Naive thymus-derived CD8-positive, alpha-beta T cell (primary cell): ENCODE results near the gene KIF1B. TPM values are rescaled to one million over a fixed set of nuclear protein-coding genes. Genes with fewer than 3 reads are reported as not detected.
"Not testable (repeated sequence)": the region's sequence is repeated elsewhere in the genome, so short reads cannot be mapped to it uniquely, and the experiment has no call there.

Experiments used
- ATAC-seq, 2 donors: fragments of 150-1000 bp; cut with Tn5 transposase in 1 of 2; sonication (Bioruptor Pico), chemical (Tn5 transposase) in 1 of 2; 1 replicate in 1 of 2; 2 replicates in 1 of 2; pipeline ENCODE4 v1.10.0; 2021; ENCODE audit warnings: mild to moderate bottlenecking in 2 of 2, moderate library complexity in 2 of 2
- POLR2A ChIA-PET: fragments of 350-600 bp; sonication (Branson Sonifier 250); formaldehyde crosslinking; loops from one replicate; lab custom pipeline; 2021; ENCODE audit warnings: antibody characterized with exemption; lab: Charles Lee
- DNase-seq, 10 donors: peaks; one replicate each; pipeline versions ENCODE4 v3.0.0 to v3.0.0-alpha.2; 2020 to 2022
- H3K27ac Mint-ChIP-seq, 10 donors: one replicate each; pipeline ENCODE4 v1.8.0; 2020 to 2022; ENCODE audit warnings: mild to moderate bottlenecking in 10 of 10, mixed read lengths in 10 of 10, moderate library complexity in 4 of 10, inconsistent platforms in 1 of 10
- H3K27me3 Mint-ChIP-seq, 5 donors: one replicate each; pipeline ENCODE4 v1.8.0; 2021 to 2022; ENCODE audit warnings: mixed read lengths in 5 of 5
- H3K36me3 Mint-ChIP-seq, 3 donors: one replicate each; pipeline ENCODE4 v1.8.0; 2020 to 2022; ENCODE audit warnings: mixed read lengths in 3 of 3, mild to moderate bottlenecking in 2 of 3, inconsistent platforms in 1 of 3
- H3K4me1 Mint-ChIP-seq, 4 donors: one replicate each; pipeline ENCODE4 v1.8.0; 2021 to 2022; ENCODE audit warnings: mixed read lengths in 4 of 4
- H3K4me3 Mint-ChIP-seq, 10 donors: one replicate each; pipeline ENCODE4 v1.8.0; 2020 to 2022; ENCODE audit warnings: mild to moderate bottlenecking in 10 of 10, mixed read lengths in 10 of 10, moderate library complexity in 6 of 10, inconsistent platforms in 1 of 10
- H3K9me3 Mint-ChIP-seq, 9 donors: one replicate each; pipeline ENCODE4 v1.8.0; 2020 to 2022; ENCODE audit warnings: mixed read lengths in 9 of 9, mild to moderate bottlenecking in 3 of 9, inconsistent platforms in 1 of 9, moderate library complexity in 1 of 9
- polyA plus RNA-seq, 3 donors: library from polyadenylated mRNA; unstranded; fragments of 300-500 nt; fragmentation: Illumina TruSeq; gene quantifications; one replicate each; pipeline ENCODE4 v1.2.3, GENCODE V29; 2021
- total RNA-seq, 8 experiments: library from RNA in 2 of 8; stranded (reverse) in 2 of 8; gene quantifications; one replicate each; pipeline ENCODE4 v1.2.3 and lab custom pipeline; 2021 to 2026

Gene KIF1B
- total and polyA plus RNA-seq, 5 experiments from 2014 or later: 0.70 to 11.4 (median 2.1) TPM

- H3K9me3 Mint-ChIP-seq, H3K4me3 Mint-ChIP-seq, H3K27me3 Mint-ChIP-seq, ATAC-seq, DNase-seq, H3K27ac Mint-ChIP-seq: not testable (repeated sequence)
- POLR2A ChIA-PET: interaction anchor here (0.6 kb wide), 1 partner anchor 807 kb away, joined by 5 read pairs; no protein-coding TSS in a partner anchor
- Mint-ChIP-seq H3K36me3 (peaks cover 0 to 63% (median 21%) of the 10 kb centered on the region in 3 donors), H3K4me1 (peaks cover 0 to 10% (median 4%) of the 10 kb centered on the region in 4 donors)
These were observed 208.4 kb downstream of the KIF1B start for GRCh38 chr1:10418741-10419140.

- Mint-ChIP-seq H3K36me3 (peaks cover 0 to 57% (median 21%) of the 10 kb centered on the region in 3 donors), H3K4me1 (peaks cover 0 to 9% (median 4%) of the 10 kb centered on the region in 4 donors), H3K27me3 (no peaks in the 10 kb centered on the region), H3K9me3 (no peaks in the 10 kb centered on the region), H3K27ac (peak overlapping the region in 1 of 10 donors; percentile 34), H3K4me3 (no peak overlapping the region)
- POLR2A ChIA-PET: no interaction called here
- no peak for DNase-seq
- no peak for ATAC-seq
These were observed 209.0 kb downstream of the KIF1B start for GRCh38 chr1:10419351-10419750.

- no peaks in the 10 kb centered on the region for H3K27me3 Mint-ChIP-seq
- no peak overlapping the region for H3K4me3 Mint-ChIP-seq
- H3K36me3 Mint-ChIP-seq: peaks cover 0 to 39% (median 18%) of the 10 kb centered on the region in 3 donors
- H3K4me1 Mint-ChIP-seq: no peaks in the 10 kb centered on the region
- H3K9me3 Mint-ChIP-seq: no peaks in the 10 kb centered on the region
- no peak for DNase-seq
- H3K27ac Mint-ChIP-seq: peak overlapping the region in 1 of 10 donors; percentile 33
- POLR2A ChIA-PET: no interaction called here
- ATAC-seq: no peak
These were observed 211.3 kb downstream of the KIF1B start for GRCh38 chr1:10421637-10422036.

- no peak overlapping the region for H3K27ac Mint-ChIP-seq
- ATAC-seq (no peak), DNase-seq (no peak)
- POLR2A ChIA-PET: no interaction called here
- H3K36me3 Mint-ChIP-seq: peaks cover 0 to 17% (median 14%) of the 10 kb centered on the region in 3 donors
- peaks cover 0 to 9% (median 2%) of the 10 kb centered on the region in 4 donors for H3K4me1 Mint-ChIP-seq
- H3K9me3 Mint-ChIP-seq: no peaks in the 10 kb centered on the region
- H3K27me3 Mint-ChIP-seq: no peaks in the 10 kb centered on the region
- no peak overlapping the region for H3K4me3 Mint-ChIP-seq
These were observed 213.7 kb downstream of the KIF1B start for GRCh38 chr1:10424034-10424433.

- no peak for ATAC-seq
- H3K4me1 Mint-ChIP-seq: peaks cover 0 to 9% (median 2%) of the 10 kb centered on the region in 4 donors
- H3K27me3 Mint-ChIP-seq: no peaks in the 10 kb centered on the region
- no peak for DNase-seq
- no peaks in the 10 kb centered on the region for H3K9me3 Mint-ChIP-seq
- no peak overlapping the region for H3K4me3 Mint-ChIP-seq
- POLR2A ChIA-PET: no interaction called here
- peaks cover 0 to 10% (median 7%) of the 10 kb centered on the region in 3 donors for H3K36me3 Mint-ChIP-seq
- H3K27ac Mint-ChIP-seq: no peak overlapping the region
These were observed 214.3 kb downstream of the KIF1B start for GRCh38 chr1:10424651-10425050.

- ATAC-seq, H3K9me3 Mint-ChIP-seq, H3K4me3 Mint-ChIP-seq, H3K27me3 Mint-ChIP-seq, DNase-seq, H3K27ac Mint-ChIP-seq, H3K36me3 Mint-ChIP-seq, POLR2A ChIA-PET: not testable (repeated sequence)
- H3K4me1 Mint-ChIP-seq: peaks cover 3 to 17% (median 11%) of the 10 kb centered on the region in 4 donors
These were observed 215.6 kb downstream of the KIF1B start for GRCh38 chr1:10425826-10426534.

GRCh38 chr1:10426535-10426848, 216.1 kb downstream of the KIF1B start:
- ATAC-seq, H3K27me3 Mint-ChIP-seq, POLR2A ChIA-PET, H3K36me3 Mint-ChIP-seq, H3K27ac Mint-ChIP-seq, H3K4me3 Mint-ChIP-seq, DNase-seq, H3K9me3 Mint-ChIP-seq: not testable (repeated sequence)
- H3K4me1 Mint-ChIP-seq: peaks cover 3 to 22% (median 13%) of the 10 kb centered on the region in 4 donors

- Mint-ChIP-seq H3K27ac (peak overlapping the region in 3 of 10 donors; percentile 15 to 52 (median 45)), H3K4me3 (peak overlapping the region in 5 of 10 donors; percentile 10 to 89 (median 85)), H3K4me1 (peaks cover 3 to 31% (median 14%) of the 10 kb centered on the region in 4 donors), H3K36me3 (no peaks in the 10 kb centered on the region), H3K9me3 (no peaks in the 10 kb centered on the region), H3K27me3 (no peaks in the 10 kb centered on the region)
- POLR2A ChIA-PET: interaction anchor here (1.0 to 1.3 kb wide), 2 partner anchors 13 to 219 kb away, joined by 3 read pairs; no protein-coding TSS in a partner anchor
- ATAC-seq: no peak
- DNase-seq: no peak
These were observed 218.6 kb downstream of the KIF1B start for GRCh38 chr1:10428984-10429383.

- H3K27ac Mint-ChIP-seq: peak overlapping the region; percentile 40 to 96 (median 92)
- POLR2A ChIA-PET: interaction anchor here (0.8 to 2.1 kb wide), 9 partner anchors 12 to 487 kb away, joined by 3 to 11 read pairs (median 4); partner anchors contain the start of genes DFFA, KIF1B, LZIC and NMNAT1
- H3K9me3 Mint-ChIP-seq: no peaks in the 10 kb centered on the region
- peak in 2 of 10 donors; percentile 1 to 32 for DNase-seq
- ATAC-seq: peak in 1 of 2 donors; percentile 17
- H3K27me3 Mint-ChIP-seq: no peaks in the 10 kb centered on the region
- peaks cover 3 to 31% (median 14%) of the 10 kb centered on the region in 4 donors for H3K4me1 Mint-ChIP-seq
- peak overlapping the region; percentile 85 to 95 (median 89) for H3K4me3 Mint-ChIP-seq
- no peaks in the 10 kb centered on the region for H3K36me3 Mint-ChIP-seq
These were observed 219.5 kb downstream of the KIF1B start for GRCh38 chr1:10429868-10430215.

- DNase-seq (peak; percentile 72 to 95 (median 90)), ATAC-seq (peak; percentile 86 to 87)
- no peaks in the 10 kb centered on the region for H3K36me3 Mint-ChIP-seq
- POLR2A ChIA-PET: interaction anchor here (0.6 to 2.1 kb wide), 12 partner anchors 12 to 487 kb away, joined by 3 to 11 read pairs (median 4); partner anchors contain the start of genes DFFA, KIF1B, LZIC and NMNAT1
- H3K27me3 Mint-ChIP-seq: no peaks in the 10 kb centered on the region
- peaks cover 3 to 31% (median 14%) of the 10 kb centered on the region in 4 donors for H3K4me1 Mint-ChIP-seq
- H3K27ac Mint-ChIP-seq: peak within 1 kb of the TSS; percentile 79 to 96 (median 92)
- H3K9me3 Mint-ChIP-seq: no peaks in the 10 kb centered on the region
- H3K4me3 Mint-ChIP-seq: peak within 1 kb of the TSS; percentile 85 to 95 (median 89)
These were observed 220.1 kb downstream of the KIF1B start, which contains the start of gene CENPS for GRCh38 chr1:10430216-10431069. Gene CENPS, plus strand, starts transcription at chr1:10430433. Its CDS starts 85 bp downstream, at chr1:10430518.
